Pancreas (tissue), 10 donors: ENCODE data around the gene SUPV3L1. TPM values are rescaled to one million over a fixed set of nuclear protein-coding genes. Genes with fewer than 3 reads are reported as not detected.
"Not testable (repeated sequence)": the region's sequence is repeated elsewhere in the genome, so short reads cannot be mapped to it uniquely, and the experiment has no call there.

Experiments used
- ATAC-seq, 4 donors: fragments of 200-7000 bp; cut with Tn5 transposase; one replicate each; pipeline versions ENCODE4 v1.8.0 to v1.9.1; 2020; ENCODE audit warnings: mild to moderate bottlenecking in 4 of 4, moderate library complexity in 4 of 4
- DNase-seq, 6 donors: peaks; one replicate each; pipeline ENCODE4 v3.0.0-alpha.2; 2020
- FAIRE-seq: peaks from 2 replicates; lab custom pipeline; 2012; peaks lifted over from hg19 to GRCh38; lab: Jason Lieb, UNC
- H3K27ac ChIP-seq, 4 donors: fragments of 200-600 bp; sonication (generic); 1 replicate in 3 of 4; 2 replicates in 1 of 4; pipeline versions ENCODE4 v1.5.0 to v1.8.0; 2020
- H3K27me3 ChIP-seq, 4 donors: fragments of 200-600 bp; one replicate each; pipeline ENCODE4 v1.8.0; 2021
- H3K36me3 ChIP-seq, 3 donors: fragments of 200-600 bp; sonication (generic) in 1 of 3; one replicate each; pipeline versions ENCODE4 v1.5.0 to v1.8.0; 2020 to 2021
- H3K4me1 ChIP-seq, 3 donors: fragments of 200-600 bp; one replicate each; pipeline ENCODE4 v1.8.0; 2021
- H3K4me3 ChIP-seq, 4 donors: fragments of 200-600 bp; sonication (generic) in 2 of 4; one replicate each; pipeline versions ENCODE4 v1.5.0 to v1.8.0; 2020 to 2021
- H3K9me3 ChIP-seq, 4 donors: fragments of 200-600 bp; one replicate each; pipeline ENCODE4 v1.8.0; 2021
- CTCF ChIP-seq, 4 donors: fragments of 200-600 bp; sonication (generic) in 3 of 4; IDR thresholded peaks; one replicate each; pipeline versions ENCODE4 v1.5.0 to v1.8.0; 2021; ENCODE audit warnings: antibody characterized with exemption in 4 of 4
- WGBS, 2 donors: extraction: QIAGEN DNeasy Blood & Tissue Kit; methylation state at CpG; one replicate each; pipeline ENCODE4 v1.1.7; 2013; 5-methylcytosine and 5-hydroxymethylcytosine counted together
- intact Hi-C, 3 donors: fragments of 100-400 bp; cut with DNase I; formaldehyde crosslinking; loops; one replicate each; pipeline versions ENCODE4 v1.11.1 to v1.14.2; 2022
- polyA plus RNA-seq, 2 donors: library from polyadenylated mRNA; stranded (reverse); fragments of 200-250 nt; gene quantifications; one replicate each; pipeline ENCODE4 v1.2.3, GENCODE V29; 2013
- total RNA-seq, 6 donors: library from RNA; stranded (reverse); fragmentation: NEBNext Ultra II Directional in 4 of 6; extraction: Animal tissue kit (Norgen Biotek cat#: 25700) in 4 of 6; gene quantifications; one replicate each; pipeline versions ENCODE4 v1.2.1 to v1.2.4, GENCODE V29; 2021 to 2023
- donor health status: healthy with polysubstance abuse.
- donor health status: DM: no; HTN: no; CAD: no; lungs with moderate emphysema.
- donor health status: DM: no; HTN: no; CAD: no.
- donor health status: control.
- donor health status: control.
- donor health status: Bipolar disorder and iron deficiency.
- donor health status: DM: yes; HTN: yes; CAD: no.
- donor health status: DM: no; HTN: no; CAD: no.
- donor health status: DM: no; HTN: no; CAD: no.
- donor health status: DM: yes; HTN: yes; CAD: no.

The SUPV3L1 gene
- total and polyA plus RNA-seq, 8 donors: 8.6 to 78.1 (median 14.5) TPM

- Histone ChIP-seq H3K4me3 (no peak overlapping the region), H3K4me1 (no peaks in the 10 kb centered on the region), H3K27me3 (no peaks in the 10 kb centered on the region), H3K36me3 (peaks cover 0 to 6% (median 0%) of the 10 kb centered on the region in 3 donors), H3K9me3 (no peaks in the 10 kb centered on the region), H3K27ac (no peak overlapping the region)
- DNase-seq (no peak), ATAC-seq (no peak), FAIRE-seq (no peak)
- 90 to 96% methylated on average over 6 of the region's 6 CpGs for whole genome bisulfite sequencing, 2 donors
- intact Hi-C loops: no loop called here
- no peak for TF ChIP-seq CTCF (IDR thresholded peaks at IDR 0.05)
Observed at GRCh38 chr10:69153227-69153626, 26.8 kb upstream of the SUPV3L1 start.

- H3K27me3 ChIP-seq: no peaks in the 10 kb centered on the region
- DNase-seq (no peak), FAIRE-seq (no peak), ATAC-seq (no peak)
- no peak overlapping the region for H3K27ac ChIP-seq
- H3K36me3 ChIP-seq: peaks cover 0 to 23% (median 1%) of the 10 kb centered on the region in 3 donors
- TF ChIP-seq CTCF (IDR thresholded peaks at IDR 0.05): no peak
- H3K4me1 ChIP-seq: no peaks in the 10 kb centered on the region
- H3K9me3 ChIP-seq: no peaks in the 10 kb centered on the region
- intact Hi-C loops: no loop called here
- 94 to 100% methylated on average over 2 of the region's 2 CpGs for WGBS, 2 donors
- H3K4me3 ChIP-seq: no peak overlapping the region
Observed at GRCh38 chr10:69160809-69161241, 19.2 kb upstream of the SUPV3L1 start.

- intact Hi-C loops: no loop called here
- no peak for TF ChIP-seq CTCF (IDR thresholded peaks at IDR 0.05)
- no peak for DNase-seq
- no peak for FAIRE-seq
- peaks cover 0 to 31% (median 5%) of the 10 kb centered on the region in 3 donors for H3K36me3 ChIP-seq
- 95% methylated on average over 4 of the region's 4 CpGs for WGBS, 2 donors
- H3K27ac ChIP-seq: no peak overlapping the region
- H3K27me3 ChIP-seq: no peaks in the 10 kb centered on the region
- no peak overlapping the region for H3K4me3 ChIP-seq
- no peak for ATAC-seq
- H3K9me3 ChIP-seq: no peaks in the 10 kb centered on the region
- H3K4me1 ChIP-seq: no peaks in the 10 kb centered on the region
Observed at GRCh38 chr10:69168493-69168892, 11.5 kb upstream of the SUPV3L1 start.

- Histone ChIP-seq H3K27ac (no peak overlapping the region), H3K9me3 (no peaks in the 10 kb centered on the region), H3K27me3 (no peaks in the 10 kb centered on the region), H3K36me3 (peaks cover 0 to 22% (median 0%) of the 10 kb centered on the region in 3 donors), H3K4me1 (no peaks in the 10 kb centered on the region), H3K4me3 (no peak overlapping the region)
- DNase-seq (no peak), ATAC-seq (no peak), FAIRE-seq (no peak)
- intact Hi-C loops: no loop called here
- 81 to 82% methylated on average over 3 of the region's 3 CpGs for WGBS, 2 donors
- no peak for TF ChIP-seq CTCF (IDR thresholded peaks at IDR 0.05)
Observed at GRCh38 chr10:69172241-69172982, 7.6 kb upstream of the SUPV3L1 start.

- H3K27ac ChIP-seq, DNase-seq, FAIRE-seq, H3K4me3 ChIP-seq, H3K27me3 ChIP-seq, H3K9me3 ChIP-seq, intact Hi-C loops, H3K4me1 ChIP-seq, H3K36me3 ChIP-seq, ATAC-seq: not testable (repeated sequence)
- 88 to 89% methylated on average over 4 of the region's 4 CpGs for WGBS, 2 donors
Observed at GRCh38 chr10:69175326-69175725, 4.7 kb upstream of the SUPV3L1 start.
